PC-3 (cell line): ENCODE measurements around the gene PPP2R5D. TPM values are rescaled to one million over a fixed set of nuclear protein-coding genes. Genes with fewer than 3 reads are reported as not detected.

Experiments used
- ATAC-seq: fragments of 200-7000 bp; cut with Tn5 transposase; 2 replicates; pipeline ENCODE4 v1.9.1; 2020; ENCODE audit warnings: mild to moderate bottlenecking, moderate library complexity
- BruUV-seq: library from RNA; stranded (reverse); fragments of 400-500 nt; replicated peaks from 2 replicates; lab custom pipeline; 2021; lab: Mats Ljungman, UMichigan
- CTCF ChIA-PET: fragments of 300-600 bp; sonication (Branson Sonifier 250); formaldehyde crosslinking; loops from one replicate; lab custom pipeline; 2022; ENCODE audit warnings: antibody characterized with exemption; lab: Charles Lee
- POLR2A ChIA-PET: fragments of 300-600 bp; sonication (Branson Sonifier 250); formaldehyde crosslinking; loops from one replicate; lab custom pipeline; 2022; ENCODE audit warnings: antibody characterized with exemption; ENCODE audit not compliant: unreplicated experiment; lab: Charles Lee
- DNase-seq: peaks from one replicate; pipeline ENCODE4 v3.0.0-alpha.2; 2015
- H2AFZ ChIP-seq: fragments of 300-600 bp; sonication (generic); 2 replicates; pipeline ENCODE4 v1.6.0; 2016; ENCODE audit warnings: antibody characterized with exemption, low read length
- H3F3A ChIP-seq: fragments of 300-600 bp; sonication (generic); one replicate; pipeline ENCODE4 v1.6.0; 2017; ENCODE audit warnings: antibody characterized with exemption, low read length, control low read depth, mild to moderate bottlenecking; ENCODE audit not compliant: unreplicated experiment
- H3K27ac ChIP-seq: fragments of 300-600 bp; sonication (generic); 2 replicates; pipeline ENCODE4 v1.5.1; 2016; ENCODE audit warnings: mild to moderate bottlenecking, low read length
- H3K27me3 ChIP-seq: fragments of 300-600 bp; sonication (generic); 2 replicates; pipeline ENCODE4 v1.6.1; 2016; ENCODE audit warnings: low read length, mixed read lengths
- H3K36me3 ChIP-seq: fragments of 300-600 bp; sonication (generic); 2 replicates; pipeline ENCODE4 v1.6.1; 2016; ENCODE audit warnings: low read depth, mixed run types, low read length, mixed read lengths
- H3K4me1 ChIP-seq: fragments of 300-600 bp; sonication (generic); 2 replicates; pipeline ENCODE4 v1.5.1; 2016; ENCODE audit warnings: low read length; ENCODE audit not compliant: insufficient read depth
- H3K4me2 ChIP-seq: fragments of 300-600 bp; sonication (generic); 2 replicates; pipeline ENCODE4 v1.6.0; 2016; ENCODE audit warnings: low read length
- H3K4me3 ChIP-seq: fragments of 300-600 bp; sonication (generic); 2 replicates; pipeline ENCODE4 v1.5.1; 2016; ENCODE audit warnings: mild to moderate bottlenecking, low read length, mixed read lengths
- H3K79me2 ChIP-seq: fragments of 300-600 bp; sonication (generic); 2 replicates; pipeline ENCODE4 v1.6.1; 2017; ENCODE audit warnings: low read length, mixed read lengths
- H3K9ac ChIP-seq: fragments of 300-600 bp; sonication (generic); 2 replicates; pipeline ENCODE4 v1.6.0; 2016; ENCODE audit warnings: mild to moderate bottlenecking, low read length
- H3K9me2 ChIP-seq: fragments of 300-600 bp; sonication (generic); replicated peaks from 2 replicates; pipeline ENCODE4 v1.6.1; 2016; ENCODE audit warnings: mixed run types, low read length, mixed read lengths
- H3K9me3 ChIP-seq: fragments of 300-600 bp; sonication (generic); 2 replicates; pipeline ENCODE4 v1.6.1; 2016; ENCODE audit warnings: low read length, mixed read lengths
- H4K20me1 ChIP-seq: fragments of 300-600 bp; sonication (generic); 2 replicates; pipeline ENCODE4 v1.6.1; 2016; ENCODE audit warnings: low read length, mixed read lengths
- CTCF ChIP-seq: fragments of 300-600 bp; sonication (generic); conservative IDR thresholded peaks from 2 replicates; pipeline ENCODE4 v1.5.1; 2017; ENCODE audit warnings: antibody characterized with exemption, low read depth, mild to moderate bottlenecking, low read length
- EZH2 ChIP-seq: fragments of 300-600 bp; sonication (generic); IDR thresholded peaks from one replicate; pipeline ENCODE4 v1.6.1; 2017; ENCODE audit warnings: antibody characterized with exemption, mild to moderate bottlenecking, low read length; ENCODE audit not compliant: unreplicated experiment
- EZH2phosphoT487 ChIP-seq: fragments of 300-600 bp; sonication (generic); IDR thresholded peaks from 2 replicates; pipeline ENCODE4 v1.6.1; 2018; ENCODE audit warnings: mild to moderate bottlenecking, antibody characterized with exemption, low read length, borderline replicate concordance
- intact Hi-C: fragments of 100-400 bp; cut with micrococcal nuclease; formaldehyde crosslinking; loops from 2 replicates; pipeline ENCODE4 v1.9.0; 2023
- total RNA-seq: library from RNA; depleted of rRNA; stranded (reverse); fragments of >200 nt; gene quantifications from 2 replicates; pipeline ENCODE4 v1.2.3, GENCODE V29; 2014

PPP2R5D gene
- total RNA-seq, 1 experiment from 2014 or later: 54.1 TPM

GRCh38 chr6:42973926-42974325 is 10.4 kb upstream of the PPP2R5D start:
- no peak overlapping the region for H3K27ac ChIP-seq
- BruUV-seq: no TSS peak
- no peak for ATAC-seq
- H3K79me2 ChIP-seq: peaks cover 32% of the 10 kb centered on the region
- TF ChIP-seq CTCF: no peak
- no peak for DNase-seq
- no peaks in the 10 kb centered on the region for H3F3A ChIP-seq
- no peaks in the 10 kb centered on the region for H3K36me3 ChIP-seq
- ChIA-PET CTCF (no interaction called here), POLR2A (no interaction called here)
- peaks cover 11% of the 10 kb centered on the region for H3K4me1 ChIP-seq
- no peaks in the 10 kb centered on the region for H3K9me3 ChIP-seq
- H3K27me3 ChIP-seq: no peaks in the 10 kb centered on the region
- H2AFZ ChIP-seq: no peak overlapping the region
- intact Hi-C loops: no loop called here
- no peaks in the 10 kb centered on the region for H3K9me2 ChIP-seq
- H3K4me2 ChIP-seq: no peak overlapping the region
- H4K20me1 ChIP-seq: no peaks in the 10 kb centered on the region
- H3K9ac ChIP-seq: no peak overlapping the region
- H3K4me3 ChIP-seq: no peak overlapping the region

- H3K27me3 ChIP-seq: no peaks in the 10 kb centered on the region
- no TSS peak for BruUV-seq
- ChIA-PET POLR2A (no interaction called here), CTCF (no interaction called here)
- no peak overlapping the region for H2AFZ ChIP-seq
- TF ChIP-seq EZH2: no peak
- TF ChIP-seq EZH2phosphoT487: no peak
- no peak for TF ChIP-seq CTCF
- no peaks in the 10 kb centered on the region for H3K9me2 ChIP-seq
- H3F3A ChIP-seq: no peaks in the 10 kb centered on the region
- H3K9ac ChIP-seq: no peak overlapping the region
- H3K27ac ChIP-seq: no peak overlapping the region
- intact Hi-C loops: no loop called here
- DNase-seq: no peak
- no peak overlapping the region for H3K4me3 ChIP-seq
- no peaks in the 10 kb centered on the region for H4K20me1 ChIP-seq
- H3K4me1 ChIP-seq: peaks cover 20% of the 10 kb centered on the region
- ATAC-seq: no peak
- H3K4me2 ChIP-seq: no peak overlapping the region
- H3K79me2 ChIP-seq: peaks cover 42% of the 10 kb centered on the region
- H3K9me3 ChIP-seq: no peaks in the 10 kb centered on the region
- H3K36me3 ChIP-seq: no peaks in the 10 kb centered on the region
Observed at GRCh38 chr6:42974919-42975505, 9.4 kb upstream of the PPP2R5D start.

- TF ChIP-seq EZH2 (no peak), EZH2phosphoT487 (no peak), CTCF (no peak)
- peaks cover 42% of the 10 kb centered on the region for H3K79me2 ChIP-seq
- H3F3A ChIP-seq: no peaks in the 10 kb centered on the region
- ATAC-seq (peak; percentile 50), DNase-seq (peak; percentile 32)
- BruUV-seq: no TSS peak
- H3K9ac ChIP-seq: peak overlapping the region; percentile 91
- H3K27me3 ChIP-seq: no peaks in the 10 kb centered on the region
- intact Hi-C loops: no loop called here
- H2AFZ ChIP-seq: peak overlapping the region; percentile 96
- H3K9me3 ChIP-seq: no peaks in the 10 kb centered on the region
- no peaks in the 10 kb centered on the region for H3K36me3 ChIP-seq
- ChIA-PET CTCF (interaction anchor here (0.5 kb wide), 1 partner anchor 71 kb away, joined by 3 read pairs; no protein-coding TSS in a partner anchor), POLR2A (interaction anchor here (0.6 to 0.8 kb wide), 3 partner anchors 17 to 58 kb away, joined by 3 to 11 read pairs (median 6); partner anchors contain the start of gene KLHDC3)
- no peaks in the 10 kb centered on the region for H3K9me2 ChIP-seq
- H3K4me3 ChIP-seq: peak overlapping the region; percentile 93
- H3K4me1 ChIP-seq: peaks cover 13% of the 10 kb centered on the region
- no peaks in the 10 kb centered on the region for H4K20me1 ChIP-seq
- peak overlapping the region; percentile 65 for H3K27ac ChIP-seq
- H3K4me2 ChIP-seq: peak overlapping the region; percentile 95
Observed at GRCh38 chr6:42978487-42978838, 5.9 kb upstream of the PPP2R5D start.
